NT2/D1 (cell line): Measurements from ENCODE around the gene TUBB4B.

Experiments
- YY1 ChIP-seq: IDR thresholded peaks from 2 replicates; pipeline ENCODE4 v1.6.1; 2011; ENCODE audit not compliant: insufficient read length, insufficient read depth
- ZNF274 ChIP-seq: IDR thresholded peaks from 2 replicates; pipeline ENCODE4 v1.6.1; 2011; ENCODE audit warnings: mild to moderate bottlenecking, low read depth, low read length

GRCh38 chr9:137251490-137252268 lies 10.6 kb downstream of the TUBB4B start:
- TF ChIP-seq ZNF274 (no peak), YY1 (no peak)
